Erythroblast (primary cell): ENCODE measurements around the gene MMP27.

Experiments
- DNase-seq, 2 experiments: peaks; one replicate each; lab custom pipeline; 2025; lab: John Stamatoyannopoulos, UW
- GATA1 ChIP-seq: IDR thresholded peaks from 2 replicates; pipeline ENCODE4 v1.6.1; 2011; ENCODE audit warnings: low read depth, mild to moderate bottlenecking, control low read depth, low read length, moderate library complexity
- POLR2A ChIP-seq: IDR thresholded peaks from 2 replicates; pipeline ENCODE4 v1.6.1; 2011; ENCODE audit warnings: mild to moderate bottlenecking, low read length

Gene MMP27

DNA sequence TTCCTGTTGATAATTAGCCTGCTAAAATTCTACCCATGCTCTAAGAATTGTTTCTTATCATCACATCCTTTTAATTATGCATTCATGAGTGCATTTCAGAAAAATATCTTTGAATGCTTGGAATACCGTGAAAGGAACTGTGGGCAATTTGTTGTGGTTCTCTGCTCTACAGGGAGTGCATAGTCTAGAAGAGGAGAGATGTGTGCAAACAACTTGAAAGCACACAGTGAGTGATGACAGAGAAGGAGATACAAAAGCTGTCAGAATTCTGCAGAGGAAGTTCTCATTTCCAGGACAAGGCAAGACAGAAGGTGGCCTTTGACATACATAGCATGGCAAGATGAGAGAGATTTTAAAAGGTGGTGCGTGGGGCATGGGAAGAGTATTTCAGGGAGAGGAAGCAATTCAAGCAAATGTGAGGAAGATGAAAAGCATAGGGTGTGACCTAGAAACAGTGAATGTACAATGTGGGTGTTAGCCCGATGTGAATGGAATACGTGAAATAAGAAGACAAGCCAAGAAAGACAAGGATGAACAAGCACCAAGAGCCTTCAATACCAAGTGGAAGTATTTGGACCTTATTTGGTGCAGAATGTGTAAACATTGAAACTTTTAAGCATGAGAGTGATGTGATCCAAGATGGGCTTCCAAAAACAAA, 14.2 kb upstream of the MMP27 start:
- no peak for TF ChIP-seq GATA1
- no peak for TF ChIP-seq POLR2A

DNA sequence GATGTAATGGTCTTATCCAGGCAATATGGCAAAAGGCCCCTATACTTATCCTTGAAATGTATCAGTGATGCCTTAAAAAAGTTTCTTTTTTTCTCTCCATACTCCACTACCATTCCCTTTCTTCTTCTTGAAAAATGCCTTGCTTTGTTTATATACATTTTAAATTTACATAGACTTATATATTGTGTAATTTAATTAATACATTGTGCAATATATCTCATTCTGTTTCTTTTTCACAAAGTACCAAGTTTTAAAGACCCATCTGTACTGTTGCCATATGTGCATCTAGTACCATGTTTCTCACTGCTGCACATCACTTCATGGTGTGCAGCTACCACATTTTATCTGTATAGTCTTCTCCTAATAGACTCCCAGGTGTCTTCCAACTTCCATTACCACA, 11.7 kb upstream of the MMP27 start:
- no peak for DNase-seq
- TF ChIP-seq GATA1 (no peak), POLR2A (no peak)

More for the DNA sequence above, 14.2 kb upstream of the MMP27 start:
- DNase-seq, result no peak

DNA sequence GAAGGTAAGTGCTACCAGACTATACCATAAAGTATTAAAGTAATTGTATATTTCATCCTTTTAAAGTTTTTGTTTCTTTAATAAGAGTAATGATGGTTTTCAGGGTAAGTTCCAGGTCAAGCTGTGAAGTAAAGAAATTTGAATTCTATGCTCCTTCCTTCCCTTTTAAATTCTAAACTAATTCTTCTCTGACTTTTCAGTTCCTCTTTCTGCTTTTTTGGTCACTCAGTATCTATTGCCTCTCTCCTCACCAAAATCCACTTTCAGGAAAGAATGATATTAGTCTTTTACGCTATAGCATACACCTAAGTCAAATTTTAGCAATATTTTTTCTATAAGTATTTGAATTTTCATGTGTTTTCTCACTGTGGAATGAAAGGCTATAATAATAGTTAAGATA, 11.0 kb upstream of the MMP27 start:
- TF ChIP-seq POLR2A (no peak), GATA1 (no peak)
- DNase-seq, result no peak

DNA sequence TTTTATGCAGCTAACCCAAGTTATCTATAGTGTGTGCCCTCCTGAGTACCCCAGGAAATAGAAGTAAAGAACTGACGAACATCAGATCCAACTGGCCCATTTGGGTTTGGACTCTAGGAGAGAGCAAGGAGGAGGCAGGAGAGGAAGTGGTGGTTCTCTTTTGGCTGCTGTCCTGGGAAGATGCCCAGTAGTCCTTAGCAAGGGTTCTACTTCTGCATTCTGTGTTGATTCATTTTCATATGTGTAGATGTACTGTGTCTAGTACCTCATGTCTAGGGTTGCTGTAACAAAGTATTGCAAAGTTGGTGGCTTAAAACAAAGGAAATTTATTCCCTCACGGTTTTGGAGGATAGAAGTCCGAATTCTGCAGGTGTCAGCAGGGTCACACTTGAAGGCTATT, 6.6 kb upstream of the MMP27 start:
- TF ChIP-seq GATA1 (no peak), POLR2A (no peak)
- no peak for DNase-seq

DNA sequence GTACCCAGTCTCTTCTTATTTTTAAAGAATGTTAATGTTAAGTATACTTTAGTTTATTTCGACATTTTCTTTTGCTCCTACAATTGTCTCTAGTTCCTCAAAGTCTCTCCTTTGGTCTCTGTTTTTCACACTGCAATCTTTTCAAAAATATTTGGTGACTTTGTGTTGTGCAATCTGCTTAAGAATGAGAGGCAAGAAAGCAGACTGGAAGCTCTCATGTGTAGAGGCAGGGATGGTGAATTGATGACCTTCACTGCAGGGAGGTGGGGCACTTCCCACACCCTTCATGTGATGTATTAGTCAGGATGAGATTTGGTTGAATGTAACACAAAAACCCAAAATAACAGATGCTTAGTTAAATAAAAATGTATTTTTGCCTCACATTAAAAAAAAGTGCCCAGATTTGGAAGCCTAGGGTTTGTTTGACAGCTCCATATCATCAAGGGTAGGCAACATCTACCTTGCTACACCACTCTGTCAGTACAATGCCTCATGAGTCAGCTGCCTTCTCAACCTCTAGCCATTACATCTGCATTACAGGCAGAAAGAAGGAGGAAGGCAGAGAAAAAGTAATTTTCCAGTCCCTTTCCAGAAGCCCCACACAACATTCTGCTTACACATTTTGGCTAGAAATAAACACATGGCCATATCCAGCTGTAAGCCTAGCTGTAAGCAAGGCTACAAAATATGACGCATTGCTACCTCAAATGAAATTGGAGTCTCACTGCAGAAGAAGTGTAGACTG, 3.8 kb upstream of the MMP27 start:
- TF ChIP-seq POLR2A (no peak), GATA1 (no peak)
- DNase-seq, result no peak

DNA sequence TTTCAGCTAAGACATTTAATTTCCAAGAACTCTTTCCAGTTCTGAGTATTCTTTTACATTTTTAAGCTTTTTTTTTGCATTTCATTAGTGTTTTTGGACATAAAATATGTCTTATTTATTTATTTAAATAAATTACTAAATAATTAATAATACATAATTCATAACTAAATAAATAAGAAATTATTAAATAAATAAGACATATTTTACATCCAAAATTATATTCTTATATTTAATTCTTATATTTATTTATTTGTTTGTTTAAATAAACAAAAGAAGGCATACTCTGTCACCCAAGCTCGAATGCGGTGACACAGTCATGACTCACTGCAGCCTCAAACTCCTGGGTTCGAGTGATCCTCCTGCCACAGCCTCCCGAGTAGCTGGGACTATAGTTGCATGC, 3.1 kb upstream of the MMP27 start:
- no peak for TF ChIP-seq POLR2A
- TF ChIP-seq GATA1, result no peak
- no peak for DNase-seq

DNA sequence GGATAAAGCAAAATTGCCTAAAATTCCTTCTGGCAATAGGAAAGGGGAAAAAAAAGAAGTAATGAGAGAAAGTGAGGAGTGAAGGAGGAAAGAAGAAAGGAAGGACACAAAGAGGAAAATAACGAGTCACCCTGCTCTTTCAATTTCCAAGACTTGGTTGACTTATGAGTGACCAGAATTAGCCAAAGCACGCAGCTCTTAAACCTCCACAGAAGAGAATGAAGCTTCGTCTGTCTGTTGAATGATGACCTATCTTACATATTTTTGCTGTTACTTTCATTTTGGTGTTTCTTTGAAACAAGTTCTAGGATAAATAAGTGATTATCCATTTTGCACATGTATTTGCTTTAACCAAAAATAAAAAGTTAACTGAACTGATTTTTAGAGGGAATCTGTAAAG, 728 bp downstream of the MMP27 start:
- DNase-seq, result no peak
- TF ChIP-seq POLR2A (no peak), GATA1 (no peak)

DNA sequence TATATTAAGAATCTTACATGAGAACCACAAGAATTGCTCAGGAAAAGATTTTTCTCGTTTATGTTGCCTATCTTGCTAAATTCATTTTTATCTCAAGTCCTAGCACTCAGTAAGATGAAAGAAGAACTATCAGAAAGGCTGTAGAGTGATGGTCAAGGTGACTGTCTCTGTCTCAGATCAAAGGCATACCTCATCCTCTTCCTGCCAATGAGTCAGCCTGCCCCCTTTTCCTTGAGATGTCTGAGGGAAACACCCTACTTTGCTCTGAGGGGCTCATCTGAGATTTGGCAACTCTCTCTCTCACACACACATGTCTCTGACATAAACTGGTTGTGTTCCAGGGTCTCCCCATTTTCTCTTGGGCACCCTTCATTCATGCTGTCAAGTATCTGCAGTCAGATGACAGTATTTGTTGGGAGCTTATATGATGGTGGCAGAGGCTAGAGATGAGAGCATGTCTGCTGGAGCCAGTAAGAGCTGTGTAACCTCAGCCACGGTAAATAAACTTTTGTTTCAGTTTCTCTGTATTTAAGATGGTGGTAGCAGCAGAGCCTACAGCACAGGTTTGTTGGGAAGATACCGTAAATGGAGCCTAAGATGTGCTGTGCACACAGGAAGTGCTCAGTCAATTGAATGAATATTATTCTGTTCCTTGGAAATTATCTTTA, 1.6 kb downstream of the MMP27 start:
- no peak for DNase-seq
- TF ChIP-seq POLR2A, result no peak
- no peak for TF ChIP-seq GATA1

DNA sequence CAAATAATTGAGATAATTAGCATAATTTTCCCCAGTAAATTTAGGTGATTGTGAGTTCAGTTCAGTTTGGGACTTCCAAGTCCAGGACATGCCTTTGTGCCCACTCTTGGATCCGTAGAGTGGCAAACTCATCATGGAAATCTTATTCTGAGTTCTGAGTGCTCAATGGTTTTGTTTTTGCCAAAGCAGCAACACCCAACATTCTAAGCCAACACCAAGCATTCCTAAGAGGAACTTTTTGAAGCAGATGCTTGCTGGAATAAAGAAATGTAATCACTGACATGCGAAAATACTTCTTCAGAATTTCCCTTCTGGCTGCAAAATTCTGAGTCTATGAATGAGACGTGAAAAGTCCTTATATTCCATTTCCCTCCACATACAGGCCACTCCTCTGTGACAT, 10.4 kb downstream of the MMP27 start:
- TF ChIP-seq POLR2A (no peak), GATA1 (no peak)
- DNase-seq, result no peak

DNA sequence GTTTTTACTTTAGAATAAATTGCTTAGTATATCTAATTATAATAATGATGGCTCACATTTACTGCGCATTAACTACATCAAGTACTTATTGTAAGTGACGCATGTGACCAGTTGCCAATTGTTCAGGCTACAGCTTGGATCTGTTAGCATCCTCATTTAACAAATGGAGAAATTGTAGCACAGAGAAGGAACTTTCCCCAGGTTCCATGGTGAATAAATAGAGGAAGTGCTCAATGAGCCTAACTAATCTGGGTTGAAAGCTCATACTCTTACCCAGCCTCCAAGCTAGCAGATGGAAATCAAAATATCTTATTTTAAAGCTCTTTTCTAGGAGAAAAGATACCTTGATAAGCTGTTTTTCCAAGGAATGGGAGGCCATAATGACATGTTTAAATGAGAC, 19.8 kb downstream of the MMP27 start:
- TF ChIP-seq GATA1 (no peak), POLR2A (no peak)
- DNase-seq, result no peak

DNA sequence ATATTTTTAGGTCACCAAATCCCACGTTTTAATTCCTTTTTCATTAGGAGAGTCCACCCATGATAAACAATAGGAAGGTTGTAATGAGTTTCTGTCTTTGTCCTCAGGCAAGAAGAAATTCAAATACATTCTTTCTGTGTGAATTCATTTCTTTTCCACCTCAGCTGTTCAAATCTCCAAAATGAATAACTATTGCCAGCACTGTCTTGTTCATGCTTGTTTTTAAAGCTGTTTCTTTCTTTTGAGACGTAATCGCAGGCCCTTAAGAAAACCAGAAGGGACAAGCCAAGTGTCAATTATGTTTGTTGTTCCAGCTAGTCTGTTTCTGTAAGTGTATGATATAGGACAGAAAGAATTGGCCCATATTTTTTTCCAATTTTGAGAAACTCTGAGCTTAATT, 20.2 kb downstream of the MMP27 start:
- TF ChIP-seq POLR2A, result no peak
- TF ChIP-seq GATA1, result no peak
- no peak for DNase-seq

DNA sequence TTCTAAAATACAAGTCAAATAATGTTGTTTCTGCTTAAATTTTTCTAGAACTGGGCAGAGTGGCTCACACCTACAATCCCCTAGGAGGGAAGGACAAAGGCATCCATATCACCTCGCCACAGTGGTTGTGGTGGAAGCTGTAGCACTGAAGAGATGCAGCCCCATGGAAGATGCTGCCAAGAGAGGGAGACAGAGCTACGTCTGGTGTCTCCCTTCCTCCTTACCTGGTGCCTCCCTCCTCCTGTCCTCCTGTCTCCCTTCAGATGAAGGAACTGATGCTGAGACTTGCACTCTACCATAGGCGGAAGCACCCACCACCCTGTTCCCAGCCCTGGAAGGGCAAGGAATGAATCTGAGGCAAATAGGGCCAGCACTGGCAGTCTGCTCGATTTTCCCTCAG, 22.3 kb downstream of the MMP27 start:
- no peak for DNase-seq
- TF ChIP-seq POLR2A (no peak), GATA1 (no peak)

DNA sequence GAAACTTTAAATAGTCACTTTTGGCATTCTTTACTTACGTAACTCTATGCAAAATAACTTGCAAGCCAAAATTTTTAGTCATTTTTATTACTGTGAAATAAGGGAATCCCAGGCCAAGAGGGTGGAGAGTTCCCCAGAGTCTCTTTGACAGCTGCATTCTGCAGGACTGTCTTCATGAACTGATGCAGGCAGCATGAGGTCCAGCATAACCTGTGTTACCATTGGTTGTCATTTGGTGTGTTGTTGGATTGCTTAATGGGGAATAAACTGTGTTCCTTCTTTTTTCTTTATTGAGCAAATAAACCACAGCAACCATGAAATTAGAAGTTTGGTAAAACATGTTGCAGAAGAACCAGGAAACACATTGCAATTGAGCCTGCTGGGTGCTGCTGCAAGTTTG, 24.6 kb downstream of the MMP27 start:
- no peak for DNase-seq
- TF ChIP-seq GATA1 (no peak), POLR2A (no peak)

DNA sequence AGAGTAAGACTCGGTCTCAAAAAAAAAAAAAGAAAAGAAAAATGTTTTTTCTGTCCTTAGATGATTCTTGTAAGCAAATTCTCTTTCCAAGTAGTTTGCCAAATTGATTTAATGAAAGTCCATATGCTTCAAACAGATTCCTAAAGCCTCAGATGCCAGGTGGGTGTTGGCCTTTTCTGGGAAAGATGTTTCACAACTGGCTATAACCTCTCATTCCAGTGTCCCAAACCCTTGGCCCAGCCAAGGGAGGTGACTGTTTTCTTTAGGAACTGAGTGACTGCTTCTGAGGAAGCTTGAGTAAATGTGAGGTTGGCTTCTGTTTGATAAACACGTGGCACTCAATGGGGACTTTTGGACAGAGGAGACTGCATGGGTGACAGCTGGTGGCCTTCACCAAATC, 27.5 kb downstream of the MMP27 start:
- DNase-seq, result no peak
- no peak for TF ChIP-seq GATA1
- no peak for TF ChIP-seq POLR2A
